HEK293 (cell line): ENCODE data around the gene LRIG3.

ENCODE experiments used
- CTCF ChIA-PET: fragments of 350-600 bp; formaldehyde crosslinking; extraction: SDS; loops from one replicate; lab custom pipeline; 2021; ENCODE audit warnings: antibody characterized with exemption; lab: Yijun Ruan, JAX
- POLR2A ChIA-PET: fragments of 300-600 bp; formaldehyde crosslinking; extraction: SDS; loops from one replicate; lab custom pipeline; 2020; ENCODE audit warnings: antibody characterized with exemption, inconsistent platforms; lab: Yijun Ruan, JAX
- H3K27ac ChIP-seq: fragments of 200-500 bp; sonication (Bioruptor generic); 2 replicates; pipeline ENCODE4 v1.5.1; 2014; ENCODE audit warnings: low read depth, low read length, control low read depth, inconsistent platforms; ENCODE audit errors: extremely low read depth
- H3K36me3 ChIP-seq, 2 experiments: fragments of 200-500 bp in 1 of 2; sonication (Bioruptor generic) in 1 of 2; 1 replicate in 1 of 2; 2 replicates in 1 of 2; pipeline ENCODE4 v1.5.1; 2014 to 2017; ENCODE audit warnings: inconsistent platforms in 2 of 2, low read length in 2 of 2; ENCODE audit not compliant: control insufficient read depth in 2 of 2, insufficient read depth in 1 of 2
- H3K4me1 ChIP-seq: fragments of 200-500 bp; sonication (Bioruptor generic); 2 replicates; pipeline ENCODE4 v1.5.1; 2014; ENCODE audit warnings: mild to moderate bottlenecking, low read length, inconsistent platforms; ENCODE audit not compliant: control insufficient read depth, insufficient read depth
- H3K4me3 ChIP-seq: 2 replicates; pipeline ENCODE4 v1.5.1; 2011; ENCODE audit warnings: low read depth, mild to moderate bottlenecking, control low read depth, low read length, moderate library complexity
- H3K9me3 ChIP-seq: fragments of 200-500 bp; sonication (Bioruptor generic); 2 replicates; pipeline ENCODE4 v1.5.1; 2014; ENCODE audit warnings: low read depth, low read length, inconsistent platforms; ENCODE audit not compliant: control insufficient read depth, insufficient read depth
- BCL11B ChIP-seq: fragments of 450-650 bp; formaldehyde crosslinking; IDR thresholded peaks from 2 replicates; pipeline ENCODE4 v1.5.1; 2016; ENCODE audit warnings: low read depth, missing biosample characterization, missing genetic modification characterization
- HOXD13 ChIP-seq: sonication (generic); formaldehyde crosslinking; IDR thresholded peaks from 2 replicates; pipeline ENCODE4 v1.8.0; 2022; ENCODE audit warnings: missing genetic modification reagents, borderline replicate concordance
- KLF7 ChIP-seq: fragments of 450-650 bp; formaldehyde crosslinking; IDR thresholded peaks from 2 replicates; pipeline ENCODE4 v1.5.1; 2016; ENCODE audit warnings: missing biosample characterization, missing genetic modification characterization, borderline replicate concordance
- TSHZ1 ChIP-seq: fragments of 450-650 bp; formaldehyde crosslinking; IDR thresholded peaks from 2 replicates; pipeline ENCODE4 v1.5.1; 2016; ENCODE audit warnings: missing biosample characterization, missing genetic modification characterization, borderline replicate concordance
- ZEB2 ChIP-seq: fragments of 450-650 bp; formaldehyde crosslinking; IDR thresholded peaks from 2 replicates; pipeline ENCODE4 v1.5.1; 2016; ENCODE audit warnings: missing biosample characterization, missing genetic modification characterization
- ZNF169 ChIP-seq: fragments of 450-650 bp; formaldehyde crosslinking; IDR thresholded peaks from 2 replicates; pipeline ENCODE4 v1.5.1; 2016; ENCODE audit warnings: missing biosample characterization, missing genetic modification characterization
- ZNF184 ChIP-seq: fragments of 450-650 bp; IDR thresholded peaks from 2 replicates; pipeline ENCODE4 v1.5.1; 2018; ENCODE audit warnings: missing biosample characterization, mild to moderate bottlenecking, missing genetic modification characterization
- ZNF23 ChIP-seq: fragments of 450-650 bp; formaldehyde crosslinking; IDR thresholded peaks from 2 replicates; pipeline ENCODE4 v1.5.1; 2016; ENCODE audit warnings: missing biosample characterization, missing genetic modification characterization, borderline replicate concordance
- ZNF26 ChIP-seq: fragments of 450-650 bp; formaldehyde crosslinking; IDR thresholded peaks from 2 replicates; pipeline ENCODE4 v1.5.1; 2016; ENCODE audit warnings: missing biosample characterization, missing genetic modification characterization
- ZNF280D ChIP-seq: fragments of 450-650 bp; formaldehyde crosslinking; IDR thresholded peaks from 2 replicates; pipeline ENCODE4 v1.5.1; 2016; ENCODE audit warnings: missing biosample characterization, missing genetic modification characterization
- ZNF292 ChIP-seq: fragments of 450-650 bp; formaldehyde crosslinking; IDR thresholded peaks from 2 replicates; pipeline ENCODE4 v1.5.1; 2016; ENCODE audit warnings: low read depth, missing biosample characterization, missing genetic modification characterization, borderline replicate concordance
- ZNF311 ChIP-seq: fragments of 450-650 bp; formaldehyde crosslinking; IDR thresholded peaks from 2 replicates; pipeline ENCODE4 v1.5.1; 2017; ENCODE audit warnings: missing biosample characterization, missing genetic modification characterization, borderline replicate concordance
- ZNF354C ChIP-seq: fragments of 450-650 bp; formaldehyde crosslinking; IDR thresholded peaks from 2 replicates; pipeline ENCODE4 v1.5.1; 2016; ENCODE audit warnings: missing biosample characterization, missing genetic modification characterization, low read depth, borderline replicate concordance
- ZNF398 ChIP-seq: fragments of 450-650 bp; formaldehyde crosslinking; IDR thresholded peaks from 2 replicates; pipeline ENCODE4 v1.5.1; 2017; ENCODE audit warnings: missing biosample characterization, missing genetic modification characterization
- ZNF416 ChIP-seq: fragments of 450-650 bp; formaldehyde crosslinking; IDR thresholded peaks from 2 replicates; pipeline ENCODE4 v1.5.1; 2016; ENCODE audit warnings: missing biosample characterization, missing genetic modification characterization
- ZNF510 ChIP-seq: fragments of 450-650 bp; formaldehyde crosslinking; IDR thresholded peaks from 2 replicates; pipeline ENCODE4 v1.5.1; 2018; ENCODE audit warnings: mild to moderate bottlenecking, missing genetic modification characterization, missing biosample characterization; ENCODE audit not compliant: insufficient replicate concordance
- ZNF549 ChIP-seq: fragments of 450-650 bp; IDR thresholded peaks from 2 replicates; pipeline ENCODE4 v1.5.1; 2018; ENCODE audit warnings: missing biosample characterization, missing genetic modification characterization, mild to moderate bottlenecking, inconsistent platforms, moderate library complexity
- ZNF555 ChIP-seq: fragments of 450-650 bp; formaldehyde crosslinking; conservative IDR thresholded peaks from 2 replicates; pipeline ENCODE4 v1.5.1; 2017; ENCODE audit warnings: missing biosample characterization, mild to moderate bottlenecking, missing genetic modification characterization, inconsistent platforms
- ZNF626 ChIP-seq: fragments of 450-650 bp; sonication (Bioruptor Pico); formaldehyde crosslinking; IDR thresholded peaks from 2 replicates; pipeline ENCODE4 v1.5.1; 2018; ENCODE audit warnings: missing biosample characterization, missing genetic modification characterization, inconsistent platforms
- ZNF639 ChIP-seq: fragments of 450-650 bp; formaldehyde crosslinking; IDR thresholded peaks from 2 replicates; pipeline ENCODE4 v1.5.1; 2016; ENCODE audit warnings: missing biosample characterization, missing genetic modification characterization
- ZNF664 ChIP-seq: fragments of 450-650 bp; formaldehyde crosslinking; IDR thresholded peaks from 2 replicates; pipeline ENCODE4 v1.5.1; 2016; ENCODE audit warnings: missing biosample characterization, missing genetic modification characterization
- ZNF701 ChIP-seq: fragments of 450-650 bp; formaldehyde crosslinking; IDR thresholded peaks from 2 replicates; pipeline ENCODE4 v1.5.1; 2016; ENCODE audit warnings: missing biosample characterization, missing genetic modification characterization

LRIG3 gene

GRCh38 chr12:58881816-58882215 is 38.5 kb downstream of the LRIG3 start:
- peaks cover 3% of the 10 kb centered on the region; the same call in 1 of the 2 replicates for H3K4me1 ChIP-seq
- no peak overlapping the region for H3K27ac ChIP-seq
- POLR2A ChIA-PET: interaction anchor here (0.5 kb wide), 1 partner anchor 940 kb away, joined by 5 read pairs; no protein-coding TSS in a partner anchor
- TF ChIP-seq ZNF664 (tag by site-specific recombination) (no peak), ZNF354C (tag by site-specific recombination) (no peak), ZNF701 (no peak), ZNF184 (tag by site-specific recombination) (no peak), ZNF416 (no peak), ZNF311 (tag by site-specific recombination) (no peak), ZNF398 (tag by site-specific recombination) (no peak), ZNF510 (tag by site-specific recombination) (no peak)
- CTCF ChIA-PET: interaction anchor here (0.6 kb wide), 1 partner anchor 155 kb away, joined by 3 read pairs; no protein-coding TSS in a partner anchor
- H3K4me3 ChIP-seq: no peak overlapping the region
- H3K9me3 ChIP-seq: no peaks in the 10 kb centered on the region
- peaks cover 65 to 95% of the 10 kb centered on the region in 2 experiments for H3K36me3 ChIP-seq

GRCh38 chr12:58880639-58881038 is 39.7 kb downstream of the LRIG3 start:
- Histone ChIP-seq H3K4me1 (peaks cover 3% of the 10 kb centered on the region; the same call in 1 of the 2 replicates), H3K27ac (no peak overlapping the region), H3K9me3 (no peaks in the 10 kb centered on the region), H3K36me3 (peaks cover 66 to 93% of the 10 kb centered on the region in 2 experiments), H3K4me3 (no peak overlapping the region)
- ChIA-PET CTCF (no interaction called here), POLR2A (no interaction called here)
- TF ChIP-seq HOXD13 (CRISPR knock-in tag) (no peak), ZNF549 (tag by site-specific recombination) (no peak), TSHZ1 (no peak), ZNF639 (tag by site-specific recombination) (no peak), ZNF169 (no peak), ZNF292 (tag by site-specific recombination) (no peak), ZNF23 (tag by site-specific recombination) (no peak), ZNF26 (no peak), BCL11B (tag by site-specific recombination) (no peak), KLF7 (tag by site-specific recombination) (no peak), ZNF280D (tag by site-specific recombination) (no peak), ZNF555 (no peak), ZEB2 (tag by site-specific recombination) (no peak), ZNF626 (no peak)
